ENCODE measurements around the gene MCOLN1. TPM values are rescaled to one million over a fixed set of nuclear protein-coding genes. Genes with fewer than 3 reads are reported as not detected.

MCOLN1 gene
- total and polyA plus RNA-seq, 2 donors = 2.8 to 41.0 TPM

DNA sequence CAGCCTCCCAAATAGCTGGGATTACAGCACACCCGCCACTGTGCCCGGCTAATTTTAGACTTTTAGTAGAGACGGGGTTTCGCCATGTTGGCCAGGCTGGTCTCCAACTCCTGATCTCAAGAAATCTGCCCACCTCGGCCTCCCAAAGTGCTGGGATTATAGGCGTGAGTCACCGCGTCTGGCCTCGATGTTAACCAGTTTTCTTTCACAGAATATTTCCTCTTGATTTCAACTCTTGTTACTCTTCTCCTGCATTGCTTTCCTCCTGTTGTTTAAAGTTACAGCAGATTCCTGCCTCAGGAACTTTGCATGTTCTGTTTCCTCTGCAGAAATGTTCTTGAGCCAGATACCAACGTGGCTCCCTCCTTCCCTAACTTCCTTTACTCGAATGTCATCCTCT lies 29.9 kb upstream of the MCOLN1 start:
- peaks cover 0 to 9% of the 10 kb centered on the region in 2 donors for H3K27me3 ChIP-seq (ENCODE audit: control insufficient read depth in 2 of 2, insufficient read depth in 1 of 2, low read length in 1 of 2)
- H3K36me3 ChIP-seq (ENCODE audit: control insufficient read depth in 2 of 2, insufficient read depth in 2 of 2, low read length in 1 of 2) = no peaks in the 10 kb centered on the region
- H3K4me3 ChIP-seq (ENCODE audit: low read length in 2 of 2) = no peak overlapping the region
- H3K27ac ChIP-seq (ENCODE audit: low read depth in 1 of 2, low read length in 1 of 2) = no peak overlapping the region
- WGBS = 88% methylated on average over 11 of the region's 11 CpGs
- H3K9me3 ChIP-seq (ENCODE audit: control insufficient read depth in 2 of 2, insufficient read depth in 1 of 2, low read length in 1 of 2) = no peaks in the 10 kb centered on the region
- H3K4me1 ChIP-seq (ENCODE audit: control insufficient read depth in 2 of 2, insufficient read depth in 2 of 2, low read length in 2 of 2) = peaks cover 0 to 5% of the 10 kb centered on the region in 2 donors
- no peak for DNase-seq (ENCODE audit: low read depth in 6 of 9, low spot score in 9 of 9)

DNA sequence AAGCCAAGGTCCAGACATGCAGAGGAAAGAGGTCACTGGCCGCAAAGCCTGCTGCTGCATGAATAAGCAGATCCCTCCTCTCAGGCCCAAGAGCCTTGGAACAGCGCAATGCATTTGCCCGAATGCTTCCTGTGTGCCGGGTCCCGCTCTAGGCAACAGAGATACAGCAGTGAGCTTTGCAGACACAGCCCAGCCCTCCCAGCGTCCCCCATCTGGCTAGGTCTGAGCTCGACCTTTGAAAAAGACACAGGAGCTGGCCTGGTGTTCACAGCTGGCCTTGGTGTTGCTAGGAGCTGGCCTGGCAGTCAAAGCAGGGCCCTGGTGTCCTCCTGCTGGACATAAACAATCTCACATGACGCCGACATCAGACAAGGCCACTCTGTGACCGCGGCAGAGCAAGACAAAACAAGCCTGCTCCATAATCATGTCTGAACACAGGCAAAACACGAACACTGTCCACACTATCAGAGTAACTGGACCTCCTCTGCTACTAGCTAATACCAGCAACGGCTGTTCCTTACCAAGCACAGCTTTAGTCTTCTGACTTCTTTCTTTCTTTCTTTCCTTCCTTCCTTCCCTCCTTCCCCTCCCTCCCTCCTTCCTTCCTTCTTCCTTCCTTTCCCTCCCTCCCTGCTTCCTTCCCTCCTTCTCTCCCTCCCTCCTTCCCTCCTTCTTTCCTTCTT lies 27.9 kb upstream of the MCOLN1 start:
- 88% methylated on average over 13 of the region's 13 CpGs for WGBS
- peaks cover 0 to 16% of the 10 kb centered on the region in 2 donors for H3K27me3 ChIP-seq (ENCODE audit: control insufficient read depth in 2 of 2, insufficient read depth in 1 of 2, low read length in 1 of 2)
- H3K27ac ChIP-seq (ENCODE audit: low read depth in 1 of 2, low read length in 1 of 2) = peak overlapping the region; percentile 56 to 64
- H3K4me3 ChIP-seq (ENCODE audit: low read length in 2 of 2) = no peak overlapping the region
- DNase-seq (ENCODE audit: low read depth in 6 of 9, low spot score in 9 of 9) = no peak
- no peaks in the 10 kb centered on the region for H3K36me3 ChIP-seq (ENCODE audit: control insufficient read depth in 2 of 2, insufficient read depth in 2 of 2, low read length in 1 of 2)
- no peaks in the 10 kb centered on the region for H3K9me3 ChIP-seq (ENCODE audit: control insufficient read depth in 2 of 2, insufficient read depth in 1 of 2, low read length in 1 of 2)
- H3K4me1 ChIP-seq (ENCODE audit: control insufficient read depth in 2 of 2, insufficient read depth in 2 of 2, low read length in 2 of 2) = no peaks in the 10 kb centered on the region

DNA sequence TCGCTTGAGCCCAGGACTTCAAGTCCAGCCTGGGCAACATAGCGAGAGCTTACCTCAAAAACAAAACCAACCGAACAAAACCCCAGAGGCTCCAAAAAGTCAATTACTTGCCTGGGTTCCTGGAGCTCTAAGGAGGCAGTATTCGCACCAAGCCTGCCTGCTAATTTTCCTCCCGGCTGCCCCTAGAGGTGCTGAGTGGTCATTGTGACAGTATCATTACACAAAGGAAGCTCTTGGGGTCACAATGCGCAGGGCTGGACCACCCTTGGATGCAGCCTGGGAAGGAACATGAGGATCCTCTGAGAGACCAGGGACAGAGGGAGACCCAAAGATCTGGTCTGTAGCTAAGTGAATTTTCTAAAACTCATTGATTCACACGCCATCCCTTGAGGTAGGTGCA lies 25.1 kb upstream of the MCOLN1 start:
- Histone ChIP-seq H3K27ac (ENCODE audit: low read depth in 1 of 2, low read length in 1 of 2) (no peak overlapping the region), H3K36me3 (ENCODE audit: control insufficient read depth in 2 of 2, insufficient read depth in 2 of 2, low read length in 1 of 2) (no peaks in the 10 kb centered on the region), H3K9me3 (ENCODE audit: control insufficient read depth in 2 of 2, insufficient read depth in 1 of 2, low read length in 1 of 2) (peaks cover 1 to 4% of the 10 kb centered on the region in 2 donors), H3K27me3 (ENCODE audit: control insufficient read depth in 2 of 2, insufficient read depth in 1 of 2, low read length in 1 of 2) (peaks cover 13 to 43% of the 10 kb centered on the region in 2 donors), H3K4me1 (ENCODE audit: control insufficient read depth in 2 of 2, insufficient read depth in 2 of 2, low read length in 2 of 2) (peaks cover 2% of the 10 kb centered on the region in 2 donors), H3K4me3 (ENCODE audit: low read length in 2 of 2) (no peak overlapping the region)
- DNase-seq (ENCODE audit: low read depth in 6 of 9, low spot score in 9 of 9) = no peak
- 55% methylated on average over 7 of the region's 7 CpGs for WGBS

GRCh38 chr19:7500811-7501450 lies 21.5 kb upstream of the MCOLN1 start:
- Histone ChIP-seq H3K36me3 (ENCODE audit: control insufficient read depth in 2 of 2, insufficient read depth in 2 of 2, low read length in 1 of 2) (no peaks in the 10 kb centered on the region), H3K9me3 (ENCODE audit: control insufficient read depth in 2 of 2, insufficient read depth in 1 of 2, low read length in 1 of 2) (peaks cover 1 to 4% of the 10 kb centered on the region in 2 donors), H3K27ac (ENCODE audit: low read depth in 1 of 2, low read length in 1 of 2) (no peak overlapping the region), H3K4me1 (ENCODE audit: control insufficient read depth in 2 of 2, insufficient read depth in 2 of 2, low read length in 2 of 2) (peaks cover 9 to 12% of the 10 kb centered on the region in 2 donors), H3K4me3 (ENCODE audit: low read length in 2 of 2) (peak overlapping the region in 1 of 2 donors; percentile 21), H3K27me3 (ENCODE audit: control insufficient read depth in 2 of 2, insufficient read depth in 1 of 2, low read length in 1 of 2) (peaks cover 13 to 71% of the 10 kb centered on the region in 2 donors)
- DNase-seq (ENCODE audit: low read depth in 6 of 9, low spot score in 9 of 9) = peak in 5 of 9 donors; percentile 27 to 63 (median 43)
- 4% methylated on average over 93 of the region's 93 CpGs for WGBS

DNA sequence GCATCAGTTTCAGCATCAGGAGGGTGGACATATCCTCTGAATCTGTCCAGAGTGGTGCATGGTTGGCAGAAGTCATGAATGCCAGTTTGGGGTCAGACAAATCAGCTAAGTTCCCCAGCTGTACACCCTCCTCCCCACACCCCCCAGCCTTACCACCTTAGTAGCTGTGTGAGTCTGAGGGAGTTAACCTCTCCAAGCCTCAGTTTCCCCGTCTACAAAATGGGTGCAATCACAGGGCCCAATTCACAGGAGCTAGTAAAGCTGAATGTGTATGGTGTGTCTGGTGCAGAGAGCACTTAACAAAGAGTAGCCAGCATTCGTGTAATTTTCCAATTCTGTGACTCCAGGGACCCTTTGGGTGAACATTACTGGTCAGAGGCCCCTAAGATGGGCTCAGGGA lies 19.9 kb upstream of the MCOLN1 start:
- peaks cover 13 to 73% of the 10 kb centered on the region in 2 donors for H3K27me3 ChIP-seq (ENCODE audit: control insufficient read depth in 2 of 2, insufficient read depth in 1 of 2, low read length in 1 of 2)
- DNase-seq (ENCODE audit: low read depth in 6 of 9, low spot score in 9 of 9) = no peak
- no peak overlapping the region for H3K27ac ChIP-seq (ENCODE audit: low read depth in 1 of 2, low read length in 1 of 2)
- H3K4me3 ChIP-seq (ENCODE audit: low read length in 2 of 2) = no peak overlapping the region
- WGBS = 82% methylated on average over 2 of the region's 2 CpGs
- H3K9me3 ChIP-seq (ENCODE audit: control insufficient read depth in 2 of 2, insufficient read depth in 1 of 2, low read length in 1 of 2) = peaks cover 1 to 12% of the 10 kb centered on the region in 2 donors
- H3K36me3 ChIP-seq (ENCODE audit: control insufficient read depth in 2 of 2, insufficient read depth in 2 of 2, low read length in 1 of 2) = no peaks in the 10 kb centered on the region
- peaks cover 9 to 13% of the 10 kb centered on the region in 2 donors for H3K4me1 ChIP-seq (ENCODE audit: control insufficient read depth in 2 of 2, insufficient read depth in 2 of 2, low read length in 2 of 2)

- no peak for DNase-seq (ENCODE audit: low read depth in 6 of 9, low spot score in 9 of 9)
- Histone ChIP-seq H3K9me3 (ENCODE audit: control insufficient read depth in 2 of 2, insufficient read depth in 1 of 2, low read length in 1 of 2) (peaks cover 1 to 12% of the 10 kb centered on the region in 2 donors), H3K4me3 (ENCODE audit: low read length in 2 of 2) (no peak overlapping the region), H3K27me3 (ENCODE audit: control insufficient read depth in 2 of 2, insufficient read depth in 1 of 2, low read length in 1 of 2) (peaks cover 13 to 72% of the 10 kb centered on the region in 2 donors), H3K4me1 (ENCODE audit: control insufficient read depth in 2 of 2, insufficient read depth in 2 of 2, low read length in 2 of 2) (peaks cover 9 to 13% of the 10 kb centered on the region in 2 donors), H3K36me3 (ENCODE audit: control insufficient read depth in 2 of 2, insufficient read depth in 2 of 2, low read length in 1 of 2) (no peaks in the 10 kb centered on the region), H3K27ac (ENCODE audit: low read depth in 1 of 2, low read length in 1 of 2) (no peak overlapping the region)
- 88% methylated on average over 6 of the region's 6 CpGs for WGBS
Measured at GRCh38 chr19:7504684-7505083, 17.7 kb upstream of the MCOLN1 start.

- Histone ChIP-seq H3K27ac (ENCODE audit: low read depth in 1 of 2, low read length in 1 of 2) (no peak overlapping the region), H3K36me3 (ENCODE audit: control insufficient read depth in 2 of 2, insufficient read depth in 2 of 2, low read length in 1 of 2) (no peaks in the 10 kb centered on the region), H3K4me3 (ENCODE audit: low read length in 2 of 2) (no peak overlapping the region), H3K27me3 (ENCODE audit: control insufficient read depth in 2 of 2, insufficient read depth in 1 of 2, low read length in 1 of 2) (peaks cover 13 to 66% of the 10 kb centered on the region in 2 donors), H3K4me1 (ENCODE audit: control insufficient read depth in 2 of 2, insufficient read depth in 2 of 2, low read length in 2 of 2) (peaks cover 9 to 13% of the 10 kb centered on the region in 2 donors), H3K9me3 (ENCODE audit: control insufficient read depth in 2 of 2, insufficient read depth in 1 of 2, low read length in 1 of 2) (peaks cover 1 to 12% of the 10 kb centered on the region in 2 donors)
- no peak for DNase-seq (ENCODE audit: low read depth in 6 of 9, low spot score in 9 of 9)
- WGBS = 20% methylated on average over 19 of the region's 19 CpGs
Measured at GRCh38 chr19:7505288-7505681, 17.1 kb upstream of the MCOLN1 start.

DNA sequence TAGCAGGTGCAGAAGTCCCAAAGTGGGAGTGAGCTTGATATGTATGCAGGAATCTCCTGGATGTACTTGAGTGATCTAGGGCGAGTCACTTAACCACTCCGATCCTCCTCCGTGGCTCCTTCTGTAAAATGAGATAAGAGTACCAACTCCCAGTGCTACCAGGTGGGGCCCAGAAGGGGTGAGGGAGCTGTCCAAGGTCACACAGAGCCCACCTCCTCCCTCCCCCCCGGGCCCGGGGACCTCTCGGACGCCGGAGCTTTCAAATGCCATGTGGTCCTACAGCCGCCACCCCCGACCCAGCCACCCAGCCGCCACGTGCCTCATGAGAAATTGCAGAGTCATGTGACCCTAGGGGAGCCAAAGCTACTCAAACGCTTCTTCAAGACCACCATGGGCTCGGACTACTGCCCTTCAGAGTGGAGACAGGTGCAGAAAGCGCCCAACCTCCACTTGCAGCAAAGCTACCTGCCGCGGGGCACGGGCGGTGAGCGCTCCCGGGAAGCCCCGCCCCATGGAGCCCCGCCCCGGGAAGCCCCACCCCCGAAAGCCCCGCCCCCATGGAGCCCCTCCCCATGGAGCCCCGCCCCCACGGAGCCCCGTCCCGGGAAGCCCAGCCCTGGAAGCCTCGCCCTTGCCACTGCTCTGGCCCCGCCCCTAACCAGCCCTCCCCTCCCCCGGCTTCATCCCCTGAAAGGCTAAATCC lies 16.6 kb upstream of the MCOLN1 start:
- Histone ChIP-seq H3K4me1 (ENCODE audit: control insufficient read depth in 2 of 2, insufficient read depth in 2 of 2, low read length in 2 of 2) (peaks cover 9 to 10% of the 10 kb centered on the region in 2 donors), H3K9me3 (ENCODE audit: control insufficient read depth in 2 of 2, insufficient read depth in 1 of 2, low read length in 1 of 2) (peaks cover 1 to 12% of the 10 kb centered on the region in 2 donors), H3K27ac (ENCODE audit: low read depth in 1 of 2, low read length in 1 of 2) (no peak overlapping the region), H3K27me3 (ENCODE audit: control insufficient read depth in 2 of 2, insufficient read depth in 1 of 2, low read length in 1 of 2) (peaks cover 10 to 60% of the 10 kb centered on the region in 2 donors), H3K4me3 (ENCODE audit: low read length in 2 of 2) (no peak overlapping the region), H3K36me3 (ENCODE audit: control insufficient read depth in 2 of 2, insufficient read depth in 2 of 2, low read length in 1 of 2) (no peaks in the 10 kb centered on the region)
- whole genome bisulfite sequencing = 7% methylated on average over 33 of the region's 33 CpGs
- no peak for DNase-seq (ENCODE audit: low read depth in 6 of 9, low spot score in 9 of 9)

All from thymus (tissue), 11 donors.